HG02798 (cell line): ENCODE data around the gene ZDHHC1.
"Not testable (repeated sequence)": the region's sequence is repeated elsewhere in the genome, so short reads cannot be mapped to it uniquely, and the experiment has no call there.

ENCODE experiments used
- ATAC-seq: cut with Tn5 transposase; IDR thresholded peaks from one replicate; pipeline ENCODE4 v1.9.1; 2021; ENCODE audit warnings: mild to moderate bottlenecking; ENCODE audit not compliant: unreplicated experiment, poor library complexity

Gene ZDHHC1

GRCh38 chr16:67432506-67432890, 16.2 kb upstream of the ZDHHC1 start:
- no peak for ATAC-seq

GRCh38 chr16:67431775-67432505, 15.7 kb upstream of the ZDHHC1 start:
- no peak for ATAC-seq

- ATAC-seq = no peak
Measured at GRCh38 chr16:67430977-67431774, 14.9 kb upstream of the ZDHHC1 start, which contains the start of gene HSD11B2. Gene HSD11B2, plus strand, starts transcription at chr16:67431121. Its CDS starts 128 bp downstream, at chr16:67431249.

- ATAC-seq = no peak
Measured at GRCh38 chr16:67430504-67430976, 14.3 kb upstream of the ZDHHC1 start.

GRCh38 chr16:67429799-67430503, 13.7 kb upstream of the ZDHHC1 start:
- ATAC-seq = no peak

- ATAC-seq = no peak
Measured at GRCh38 chr16:67429053-67429798, 12.9 kb upstream of the ZDHHC1 start.

- ATAC-seq = no peak
Measured at GRCh38 chr16:67428146-67428731, 12.0 kb upstream of the ZDHHC1 start.

GRCh38 chr16:67426950-67427349, 10.7 kb upstream of the ZDHHC1 start:
- no peak for ATAC-seq

GRCh38 chr16:67426022-67426421, 9.7 kb upstream of the ZDHHC1 start:
- ATAC-seq = no peak

GRCh38 chr16:67425580-67425979, 9.3 kb upstream of the ZDHHC1 start:
- no peak for ATAC-seq

GRCh38 chr16:67425061-67425460, 8.8 kb upstream of the ZDHHC1 start:
- ATAC-seq = no peak

GRCh38 chr16:67424261-67424615, 8.0 kb upstream of the ZDHHC1 start:
- no peak for ATAC-seq

GRCh38 chr16:67423611-67424260, 7.5 kb upstream of the ZDHHC1 start:
- no peak for ATAC-seq

- no peak for ATAC-seq
Measured at GRCh38 chr16:67423015-67423414, 6.7 kb upstream of the ZDHHC1 start.

- ATAC-seq = no peak
Measured at GRCh38 chr16:67421030-67421429, 4.8 kb upstream of the ZDHHC1 start.

GRCh38 chr16:67419931-67420330, 3.7 kb upstream of the ZDHHC1 start:
- ATAC-seq = no peak

GRCh38 chr16:67419502-67419901, 3.2 kb upstream of the ZDHHC1 start:
- no peak for ATAC-seq

GRCh38 chr16:67417333-67418061, 1.2 kb upstream of the ZDHHC1 start:
- no peak for ATAC-seq

- ATAC-seq = not testable (repeated sequence)
Measured at GRCh38 chr16:67415421-67415820, 856 bp downstream of the ZDHHC1 start.
